ENCODE results near the gene C1QTNF4. TPM values are rescaled to one million over a fixed set of nuclear protein-coding genes. Genes with fewer than 3 reads are reported as not detected.

Gene C1QTNF4
- total RNA-seq, 1 donor from 2014 or later = 0.55 TPM

- intact Hi-C loops (cut with DNase I) = no loop called here
- DNase-seq (no peak), ATAC-seq (no peak)
- TF ChIP-seq, protein P1, sequence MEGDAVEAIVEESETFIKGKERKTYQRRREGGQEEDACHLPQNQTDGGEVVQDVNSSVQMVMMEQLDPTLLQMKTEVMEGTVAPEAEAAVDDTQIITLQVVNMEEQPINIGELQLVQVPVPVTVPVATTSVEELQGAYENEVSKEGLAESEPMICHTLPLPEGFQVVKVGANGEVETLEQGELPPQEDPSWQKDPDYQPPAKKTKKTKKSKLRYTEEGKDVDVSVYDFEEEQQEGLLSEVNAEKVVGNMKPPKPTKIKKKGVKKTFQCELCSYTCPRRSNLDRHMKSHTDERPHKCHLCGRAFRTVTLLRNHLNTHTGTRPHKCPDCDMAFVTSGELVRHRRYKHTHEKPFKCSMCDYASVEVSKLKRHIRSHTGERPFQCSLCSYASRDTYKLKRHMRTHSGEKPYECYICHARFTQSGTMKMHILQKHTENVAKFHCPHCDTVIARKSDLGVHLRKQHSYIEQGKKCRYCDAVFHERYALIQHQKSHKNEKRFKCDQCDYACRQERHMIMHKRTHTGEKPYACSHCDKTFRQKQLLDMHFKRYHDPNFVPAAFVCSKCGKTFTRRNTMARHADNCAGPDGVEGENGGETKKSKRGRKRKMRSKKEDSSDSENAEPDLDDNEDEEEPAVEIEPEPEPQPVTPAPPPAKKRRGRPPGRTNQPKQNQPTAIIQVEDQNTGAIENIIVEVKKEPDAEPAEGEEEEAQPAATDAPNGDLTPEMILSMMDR (IDR thresholded peaks at IDR 0.05) = no peak
- no peaks in the 10 kb centered on the region for H3K4me1 ChIP-seq
- no peak overlapping the region for H3K4me3 ChIP-seq
- H3K27me3 ChIP-seq = no peaks in the 10 kb centered on the region
- peaks cover 98% of the 10 kb centered on the region for H3K36me3 ChIP-seq
- no peak overlapping the region for H3K27ac ChIP-seq
- no peaks in the 10 kb centered on the region for H3K9me3 ChIP-seq
Measured at GRCh38 chr11:47628026-47628425, 33.8 kb upstream of the C1QTNF4 start.

DNA sequence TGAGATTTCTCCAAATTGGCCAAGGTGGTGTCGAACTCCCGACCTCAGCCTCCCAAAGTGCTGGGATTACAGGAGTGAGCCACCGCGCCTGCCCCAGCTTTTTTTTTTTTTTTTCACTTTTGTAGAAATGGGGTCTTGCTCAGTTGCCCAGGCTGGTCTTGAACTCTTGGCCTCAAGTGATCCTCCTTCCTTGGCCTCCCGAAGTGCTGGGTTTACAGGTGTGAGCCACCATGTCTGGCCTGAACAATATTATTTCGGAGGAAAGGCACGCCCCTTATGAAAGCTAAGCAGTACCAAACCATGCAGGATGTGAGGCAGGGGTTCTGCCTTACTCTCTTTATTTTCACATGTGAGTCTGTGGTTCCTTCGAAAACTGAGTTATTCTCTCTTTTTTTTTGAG, 32.0 kb upstream of the C1QTNF4 start:
- H3K36me3 ChIP-seq = peaks cover 98% of the 10 kb centered on the region
- no peaks in the 10 kb centered on the region for H3K9me3 ChIP-seq
- no peak overlapping the region for H3K27ac ChIP-seq
- TF ChIP-seq, protein P1 (IDR thresholded peaks at IDR 0.05) = no peak
- no peaks in the 10 kb centered on the region for H3K27me3 ChIP-seq
- no peaks in the 10 kb centered on the region for H3K4me1 ChIP-seq
- DNase-seq = no peak
- intact Hi-C loops (cut with DNase I) = no loop called here
- no peak for ATAC-seq
- no peak overlapping the region for H3K4me3 ChIP-seq

DNA sequence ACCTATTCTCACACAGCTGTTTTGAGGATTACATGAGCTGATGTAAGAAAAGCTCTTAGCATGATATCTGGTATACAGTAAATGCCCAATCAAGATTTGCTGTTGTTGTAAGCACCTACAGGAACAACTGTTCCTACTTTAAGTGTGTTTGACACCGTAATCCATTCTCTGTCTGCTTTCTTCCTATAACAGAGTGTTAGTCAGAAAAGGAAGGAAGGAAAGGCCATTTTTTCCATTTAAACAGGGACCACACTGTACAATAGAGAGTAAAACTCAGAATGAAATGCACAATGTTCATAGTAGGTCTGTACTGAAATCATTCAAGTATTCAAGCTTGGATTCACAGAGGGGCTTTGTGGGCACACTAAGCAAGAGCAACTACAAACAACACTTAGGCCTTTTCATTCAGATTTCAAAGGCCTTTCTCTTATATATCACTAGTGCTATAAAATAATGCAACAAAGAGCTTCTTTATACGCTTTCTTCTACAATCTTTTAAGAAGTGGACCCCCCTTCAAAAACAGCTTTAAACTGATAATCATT, 26.7 kb upstream of the C1QTNF4 start:
- TF ChIP-seq, protein P1 (IDR thresholded peaks at IDR 0.05) = no peak
- H3K27me3 ChIP-seq = no peaks in the 10 kb centered on the region
- no peak overlapping the region for H3K4me3 ChIP-seq
- ATAC-seq (no peak), DNase-seq (no peak)
- intact Hi-C loops (cut with DNase I) = no loop called here
- peaks cover 5% of the 10 kb centered on the region for H3K4me1 ChIP-seq
- H3K36me3 ChIP-seq = peaks cover 80% of the 10 kb centered on the region
- H3K9me3 ChIP-seq = no peaks in the 10 kb centered on the region
- no peak overlapping the region for H3K27ac ChIP-seq

GRCh38 chr11:47617417-47617809, 23.2 kb upstream of the C1QTNF4 start:
- DNase-seq (no peak), ATAC-seq (no peak)
- Histone ChIP-seq H3K4me1 (peaks cover 5% of the 10 kb centered on the region), H3K36me3 (peaks cover 46% of the 10 kb centered on the region), H3K27ac (no peak overlapping the region), H3K9me3 (no peaks in the 10 kb centered on the region), H3K27me3 (no peaks in the 10 kb centered on the region), H3K4me3 (no peak overlapping the region)
- TF ChIP-seq, protein P1 (IDR thresholded peaks at IDR 0.05) = no peak
- intact Hi-C loops (cut with DNase I) = no loop called here

DNA sequence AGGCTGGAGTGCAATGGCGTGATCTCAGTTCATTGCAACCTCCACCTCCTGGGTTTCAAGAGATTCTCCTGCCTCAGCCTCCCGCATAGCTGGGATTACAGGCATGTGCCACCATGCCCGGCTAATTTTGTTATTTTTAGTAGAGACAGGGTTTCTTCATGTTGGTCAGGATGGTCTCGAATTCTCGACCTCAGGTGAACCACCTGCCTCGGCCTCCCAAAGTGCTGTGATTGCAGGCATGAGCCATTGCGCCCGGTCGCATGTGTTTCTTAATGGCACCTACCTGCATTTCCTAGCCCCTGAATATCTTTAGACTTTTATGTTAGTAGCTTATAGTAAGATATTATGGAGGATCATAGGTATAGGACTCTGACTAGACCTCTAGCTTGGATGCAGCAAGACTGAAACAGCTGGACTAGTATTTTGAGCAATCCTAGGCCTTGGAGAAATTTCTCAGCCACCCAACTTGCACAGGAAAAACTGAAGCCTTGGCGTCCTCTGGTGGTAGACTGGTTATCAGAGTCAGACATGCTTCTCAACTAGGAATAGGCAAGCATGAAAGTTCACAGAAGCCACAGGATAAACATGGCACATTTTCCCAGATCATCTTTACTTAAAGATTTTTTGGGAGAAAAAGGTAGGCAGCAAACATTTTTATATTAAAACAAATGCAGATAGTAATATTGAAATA, 22.7 kb upstream of the C1QTNF4 start:
- Histone ChIP-seq H3K4me1 (peaks cover 5% of the 10 kb centered on the region), H3K4me3 (no peak overlapping the region), H3K27me3 (no peaks in the 10 kb centered on the region), H3K36me3 (peaks cover 41% of the 10 kb centered on the region), H3K9me3 (no peaks in the 10 kb centered on the region), H3K27ac (no peak overlapping the region)
- intact Hi-C loops (cut with DNase I) = no loop called here
- DNase-seq (no peak), ATAC-seq (peak; percentile 72)
- TF ChIP-seq, protein P1 (IDR thresholded peaks at IDR 0.05) = peak; percentile 55

All from upper lobe of right lung (tissue), 1 donor.